Measurements from ENCODE around the gene CSRP3.
A peak's percentile ranks its signal among the peaks of the same experiment; 100 is the strongest.

Gene CSRP3

GRCh38 chr11:19201737-19202605 is at the start of gene CSRP3:
TSS of gene CSRP3 (minus strand) at chr11:19201983. CDS start at chr11:19192448, 9,535 bp downstream.
- DNase-seq (no peak), ATAC-seq (no peak)

GRCh38 chr11:19251577-19251976 is 49.8 kb upstream of the CSRP3 start:
- ATAC-seq (no peak), DNase-seq (no peak)

- DNase-seq (no peak), ATAC-seq (no peak)
Observed at GRCh38 chr11:19246816-19247215, 45.0 kb upstream of the CSRP3 start.

GRCh38 chr11:19245351-19245750 is 43.6 kb upstream of the CSRP3 start:
- ATAC-seq: no peak
- DNase-seq: no peak

- DNase-seq (no peak), ATAC-seq (no peak)
Observed at GRCh38 chr11:19244621-19245020, 42.8 kb upstream of the CSRP3 start.

- DNase-seq (no peak), ATAC-seq (no peak)
Observed at GRCh38 chr11:19244084-19244483, 42.3 kb upstream of the CSRP3 start.

- no peak for DNase-seq
- no peak for ATAC-seq
Observed at GRCh38 chr11:19243613-19244012, 41.8 kb upstream of the CSRP3 start.

GRCh38 chr11:19243143-19243542 is 41.4 kb upstream of the CSRP3 start:
- no peak for ATAC-seq
- DNase-seq: no peak

- ATAC-seq (no peak), DNase-seq (peak; percentile 11)
Observed at GRCh38 chr11:19242179-19242932, 40.6 kb upstream of the CSRP3 start.

- ATAC-seq: peak; percentile 42
- peak; percentile 77 for DNase-seq
Observed at GRCh38 chr11:19241260-19242178, 39.7 kb upstream of the CSRP3 start.

- DNase-seq: peak; percentile 93
Observed at GRCh38 chr11:19240420-19241259, 38.9 kb upstream of the CSRP3 start, which contains the start of gene E2F8. TSS of gene E2F8 (minus strand) at chr11:19240945. CDS start at chr11:19240121, 824 bp downstream.

GRCh38 chr11:19239039-19239438 is 37.3 kb upstream of the CSRP3 start:
- ATAC-seq (no peak), DNase-seq (no peak)

More at GRCh38 chr11:19240420-19241259, 38.9 kb upstream of the CSRP3 start, which contains the start of gene E2F8:
- ATAC-seq: peak; percentile 91

GRCh38 chr11:19237813-19238212 is 36.0 kb upstream of the CSRP3 start:
- DNase-seq: no peak
- ATAC-seq: no peak

GRCh38 chr11:19237381-19237780 is 35.6 kb upstream of the CSRP3 start:
- DNase-seq: no peak
- ATAC-seq: no peak

GRCh38 chr11:19234231-19234817 is 32.5 kb upstream of the CSRP3 start:
- ATAC-seq: no peak

GRCh38 chr11:19232910-19233503 is 31.2 kb upstream of the CSRP3 start:
- ATAC-seq (no peak), DNase-seq (no peak)

More at GRCh38 chr11:19234231-19234817, 32.5 kb upstream of the CSRP3 start:
- no peak for DNase-seq

GRCh38 chr11:19229671-19230070 is 27.9 kb upstream of the CSRP3 start:
- DNase-seq: no peak
- no peak for ATAC-seq

GRCh38 chr11:19228968-19229367 is 27.2 kb upstream of the CSRP3 start:
- no peak for ATAC-seq

GRCh38 chr11:19226378-19227195 is 24.8 kb upstream of the CSRP3 start:
- no peak for ATAC-seq
- DNase-seq: no peak

More at GRCh38 chr11:19228968-19229367, 27.2 kb upstream of the CSRP3 start:
- DNase-seq: no peak
